Muscle of arm (tissue), 12 donors: ENCODE data around the gene FMR1NB. TPM values are rescaled to one million over a fixed set of nuclear protein-coding genes. Genes with fewer than 3 reads are reported as not detected.

Source experiments
- DNase-seq: peaks from one replicate; pipeline ENCODE4 v3.0.0-alpha.2; 2013
- polyA plus RNA-seq, 12 donors: library from polyadenylated mRNA; unstranded; fragments of 120-200 nt; gene quantifications; one replicate each; pipeline ENCODE4 v1.2.1, GENCODE V29; 2013; ENCODE audit not compliant: insufficient read length in 12 of 12

FMR1NB gene
- polyA plus RNA-seq, 12 donors = not detected

GRCh38 chrX:148069759-148070503, 88.8 kb downstream of the FMR1NB start:
- no peak for DNase-seq

GRCh38 chrX:148070504-148070877, 89.4 kb downstream of the FMR1NB start:
- no peak for DNase-seq

Other genes starting within 250 kb of the FMR1NB start
- 10 to 100 TPM; 35.0 to 98.6 (median 52.5) TPM for gene FMR1, start 69.4 kb upstream of the FMR1NB start, polyA plus RNA-seq